ENCODE measurements around the gene FILIP1.
"Not testable (repeated sequence)": the region's sequence is repeated elsewhere in the genome, so short reads cannot be mapped to it uniquely, and the experiment has no call there.

Gene FILIP1

DNA sequence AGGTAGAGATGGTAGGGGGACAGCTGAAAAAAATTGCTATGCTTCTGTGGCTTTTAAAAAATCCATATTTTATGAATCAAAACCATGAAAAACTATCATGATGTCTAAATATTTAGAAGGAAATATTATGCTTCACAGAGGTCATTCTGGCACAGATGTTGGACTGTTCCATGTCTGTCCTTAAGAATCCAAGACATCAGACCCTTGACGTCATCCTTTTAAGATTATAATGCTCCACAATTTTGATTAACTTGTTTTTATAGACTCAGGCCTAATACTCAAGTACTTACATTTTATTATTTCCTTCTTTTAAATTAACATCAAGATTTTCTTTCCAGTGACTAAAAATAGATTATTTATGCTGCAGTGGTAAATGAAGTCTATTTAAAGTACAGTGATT lies 29.7 kb downstream of the FILIP1 start:
- Histone ChIP-seq H3K4me3 (ENCODE audit: insufficient read depth, low read depth, low read length, poor library complexity, severe bottlenecking) (no peak overlapping the region), H3K27me3 (replicated peaks; ENCODE audit: control insufficient read depth, insufficient read depth, low read length, poor library complexity, severe bottlenecking) (no peaks in the 10 kb centered on the region), H3K4me1 (ENCODE audit: control insufficient read depth, insufficient read depth, low read length, poor library complexity, severe bottlenecking) (no peaks in the 10 kb centered on the region), H3K9me3 (ENCODE audit: control insufficient read depth, low read length) (no peaks in the 10 kb centered on the region), H3K27ac (ENCODE audit: insufficient read depth, low read length, poor library complexity, severe bottlenecking) (no peak overlapping the region), H3K36me3 (ENCODE audit: control insufficient read depth, insufficient read depth, low read length) (no peaks in the 10 kb centered on the region)
- DNase-seq = no peak

DNA sequence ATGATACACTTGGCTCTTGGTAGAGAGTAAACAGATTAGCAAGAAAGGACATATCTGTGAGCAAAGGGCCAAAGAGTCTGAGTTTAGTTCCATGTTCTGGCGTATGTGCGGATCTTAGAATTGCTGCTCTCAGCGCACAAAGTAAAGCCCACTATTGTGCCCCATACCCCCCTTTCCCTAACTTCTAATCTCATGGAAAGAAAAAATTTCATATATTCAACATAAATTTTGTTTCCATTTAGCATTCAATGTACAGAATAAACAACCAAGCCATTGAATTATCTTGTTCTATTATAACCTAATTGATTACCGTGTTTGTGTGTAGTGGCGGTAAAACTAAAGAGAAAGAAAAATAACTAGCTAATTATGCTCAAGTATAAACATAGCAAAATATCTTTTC lies 30.5 kb downstream of the FILIP1 start:
- H3K4me3 ChIP-seq (ENCODE audit: insufficient read depth, low read depth, low read length, poor library complexity, severe bottlenecking) = no peak overlapping the region
- no peaks in the 10 kb centered on the region for H3K27me3 ChIP-seq (replicated peaks; ENCODE audit: control insufficient read depth, insufficient read depth, low read length, poor library complexity, severe bottlenecking)
- no peak for DNase-seq
- no peaks in the 10 kb centered on the region for H3K4me1 ChIP-seq (ENCODE audit: control insufficient read depth, insufficient read depth, low read length, poor library complexity, severe bottlenecking)
- no peaks in the 10 kb centered on the region for H3K36me3 ChIP-seq (ENCODE audit: control insufficient read depth, insufficient read depth, low read length)
- H3K9me3 ChIP-seq (ENCODE audit: control insufficient read depth, low read length) = no peaks in the 10 kb centered on the region
- H3K27ac ChIP-seq (ENCODE audit: insufficient read depth, low read length, poor library complexity, severe bottlenecking) = no peak overlapping the region

DNA sequence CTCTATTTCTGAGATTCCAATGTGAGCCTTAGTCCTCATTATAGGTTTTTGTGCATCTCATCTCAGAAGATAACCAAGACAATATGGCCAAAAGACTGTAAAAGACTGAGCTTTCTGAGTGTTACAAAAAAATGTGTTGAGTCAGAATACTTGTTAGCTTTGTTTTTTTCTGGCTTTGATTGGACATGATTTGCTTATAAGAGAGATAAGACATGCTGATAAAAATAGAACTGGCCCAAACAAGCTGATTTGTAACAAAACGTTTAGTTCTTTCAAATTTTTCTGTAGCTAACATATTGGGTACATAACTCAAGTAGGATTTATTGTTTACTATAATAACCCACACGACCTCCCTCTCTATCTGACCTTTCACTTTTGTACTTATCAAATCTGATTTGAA lies 32.9 kb downstream of the FILIP1 start:
- Histone ChIP-seq H3K27ac (ENCODE audit: insufficient read depth, low read length, poor library complexity, severe bottlenecking) (no peak overlapping the region), H3K36me3 (ENCODE audit: control insufficient read depth, insufficient read depth, low read length) (no peaks in the 10 kb centered on the region), H3K4me3 (ENCODE audit: insufficient read depth, low read depth, low read length, poor library complexity, severe bottlenecking) (no peak overlapping the region), H3K27me3 (replicated peaks; ENCODE audit: control insufficient read depth, insufficient read depth, low read length, poor library complexity, severe bottlenecking) (no peaks in the 10 kb centered on the region), H3K9me3 (ENCODE audit: control insufficient read depth, low read length) (no peaks in the 10 kb centered on the region), H3K4me1 (ENCODE audit: control insufficient read depth, insufficient read depth, low read length, poor library complexity, severe bottlenecking) (no peaks in the 10 kb centered on the region)
- DNase-seq = no peak

DNA sequence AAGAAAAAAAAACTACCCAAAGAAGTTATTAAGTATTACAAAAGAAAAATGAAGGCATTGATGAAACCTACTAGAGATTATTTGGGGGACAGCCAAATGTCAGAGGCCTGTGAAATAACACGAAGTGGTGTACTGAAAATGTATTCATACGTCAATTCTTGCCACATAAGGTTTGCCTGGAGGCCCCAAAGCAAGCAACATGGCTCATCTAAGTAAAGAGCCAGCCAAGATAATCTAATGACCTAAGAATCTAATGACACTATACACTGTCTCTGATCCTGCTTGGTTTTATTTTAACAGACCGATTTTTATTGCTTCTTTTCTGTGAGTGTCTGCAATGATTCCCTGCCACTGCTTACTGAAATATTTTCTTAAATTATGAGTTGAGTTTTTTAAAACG lies 34.7 kb downstream of the FILIP1 start:
- no peak for DNase-seq
- Histone ChIP-seq H3K9me3 (ENCODE audit: control insufficient read depth, low read length) (no peaks in the 10 kb centered on the region), H3K4me1 (ENCODE audit: control insufficient read depth, insufficient read depth, low read length, poor library complexity, severe bottlenecking) (no peaks in the 10 kb centered on the region), H3K27ac (ENCODE audit: insufficient read depth, low read length, poor library complexity, severe bottlenecking) (no peak overlapping the region), H3K27me3 (replicated peaks; ENCODE audit: control insufficient read depth, insufficient read depth, low read length, poor library complexity, severe bottlenecking) (no peaks in the 10 kb centered on the region), H3K36me3 (ENCODE audit: control insufficient read depth, insufficient read depth, low read length) (no peaks in the 10 kb centered on the region), H3K4me3 (ENCODE audit: insufficient read depth, low read depth, low read length, poor library complexity, severe bottlenecking) (no peak overlapping the region)

DNA sequence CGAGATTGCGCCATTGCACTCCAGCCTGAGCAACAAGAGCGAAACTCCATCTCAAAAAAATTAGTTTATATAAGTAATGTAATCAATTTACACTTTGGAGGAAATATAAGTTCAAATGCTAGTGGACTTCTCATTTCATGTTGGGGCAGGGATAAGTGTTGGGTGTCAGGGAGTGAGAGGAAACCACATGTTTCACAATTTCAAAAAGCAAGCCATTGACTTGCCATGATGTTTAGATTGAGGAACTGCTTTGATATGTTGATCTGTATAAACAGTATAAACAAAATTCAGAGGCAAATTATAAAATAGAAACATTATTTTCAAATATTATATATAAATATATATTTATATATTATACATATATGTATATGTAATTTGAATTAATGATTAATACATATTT lies 42.7 kb downstream of the FILIP1 start:
- no peaks in the 10 kb centered on the region for H3K4me1 ChIP-seq (ENCODE audit: control insufficient read depth, insufficient read depth, low read length, poor library complexity, severe bottlenecking)
- no peaks in the 10 kb centered on the region for H3K27me3 ChIP-seq (replicated peaks; ENCODE audit: control insufficient read depth, insufficient read depth, low read length, poor library complexity, severe bottlenecking)
- no peaks in the 10 kb centered on the region for H3K9me3 ChIP-seq (ENCODE audit: control insufficient read depth, low read length)
- H3K4me3 ChIP-seq (ENCODE audit: insufficient read depth, low read depth, low read length, poor library complexity, severe bottlenecking) = no peak overlapping the region
- DNase-seq = no peak
- no peaks in the 10 kb centered on the region for H3K36me3 ChIP-seq (ENCODE audit: control insufficient read depth, insufficient read depth, low read length)
- no peak overlapping the region for H3K27ac ChIP-seq (ENCODE audit: insufficient read depth, low read length, poor library complexity, severe bottlenecking)

DNA sequence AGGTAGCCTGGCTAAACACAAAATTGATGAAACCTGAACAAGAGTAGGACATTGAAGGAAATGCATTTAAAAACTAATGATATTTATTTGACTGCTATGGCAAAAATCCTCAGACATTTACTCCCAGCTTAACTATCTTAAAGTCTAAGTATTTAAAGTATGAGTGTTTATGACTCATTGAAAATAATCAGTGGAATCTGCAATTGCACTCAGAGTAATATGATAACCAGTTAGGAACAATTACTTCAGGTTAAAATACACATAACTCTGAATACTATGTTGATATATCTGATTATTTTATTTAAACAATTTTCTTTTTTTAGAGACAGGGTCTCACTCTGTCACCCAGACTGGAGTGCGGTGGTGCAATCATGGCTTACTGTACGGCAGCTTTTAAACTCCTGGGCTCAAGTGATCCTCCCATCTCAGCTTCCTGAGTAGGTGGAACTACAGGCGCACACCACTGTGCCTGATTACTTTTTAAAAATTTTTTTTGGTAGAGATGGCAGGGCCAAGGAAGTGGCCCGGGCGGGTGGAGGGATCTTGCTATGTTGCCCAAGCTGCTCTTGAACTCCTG lies 43.9 kb downstream of the FILIP1 start:
- Histone ChIP-seq H3K9me3 (ENCODE audit: control insufficient read depth, low read length) (no peaks in the 10 kb centered on the region), H3K4me3 (ENCODE audit: insufficient read depth, low read depth, low read length, poor library complexity, severe bottlenecking) (no peak overlapping the region), H3K36me3 (ENCODE audit: control insufficient read depth, insufficient read depth, low read length) (no peaks in the 10 kb centered on the region), H3K27me3 (replicated peaks; ENCODE audit: control insufficient read depth, insufficient read depth, low read length, poor library complexity, severe bottlenecking) (no peaks in the 10 kb centered on the region), H3K27ac (ENCODE audit: insufficient read depth, low read length, poor library complexity, severe bottlenecking) (no peak overlapping the region), H3K4me1 (ENCODE audit: control insufficient read depth, insufficient read depth, low read length, poor library complexity, severe bottlenecking) (no peaks in the 10 kb centered on the region)
- DNase-seq = no peak

DNA sequence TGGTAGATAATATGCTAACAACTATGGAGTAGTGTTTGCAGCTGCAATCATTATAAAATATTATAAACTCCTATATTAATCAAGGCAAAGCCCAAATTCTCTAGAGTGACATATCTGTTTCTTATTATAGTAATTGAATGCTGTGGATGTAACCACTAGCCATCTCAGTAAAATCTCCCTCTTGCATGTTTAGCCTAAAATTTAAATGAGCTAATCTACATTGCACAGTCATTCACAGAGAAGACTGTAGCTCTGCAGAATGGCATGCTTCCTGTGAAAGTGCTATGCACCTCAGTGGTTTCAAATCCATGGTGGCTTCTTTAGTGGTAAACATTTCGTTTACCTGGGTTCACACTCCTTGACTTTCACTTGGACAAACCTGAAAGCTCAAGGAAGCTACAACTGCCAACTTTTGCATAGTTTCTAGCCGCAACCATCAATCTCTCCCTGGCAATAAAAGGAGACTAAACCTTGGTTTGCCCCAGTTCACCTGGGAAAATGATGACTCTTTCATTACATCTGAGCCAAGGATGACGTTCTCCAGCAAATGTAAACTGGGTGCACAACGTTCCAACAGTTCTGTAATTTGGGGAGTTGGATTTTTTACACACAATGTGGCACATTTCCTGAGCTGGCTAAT lies 47.2 kb downstream of the FILIP1 start:
- Histone ChIP-seq H3K4me1 (ENCODE audit: control insufficient read depth, insufficient read depth, low read length, poor library complexity, severe bottlenecking) (no peaks in the 10 kb centered on the region), H3K36me3 (ENCODE audit: control insufficient read depth, insufficient read depth, low read length) (no peaks in the 10 kb centered on the region), H3K4me3 (ENCODE audit: insufficient read depth, low read depth, low read length, poor library complexity, severe bottlenecking) (no peak overlapping the region), H3K27ac (ENCODE audit: insufficient read depth, low read length, poor library complexity, severe bottlenecking) (no peak overlapping the region), H3K9me3 (ENCODE audit: control insufficient read depth, low read length) (no peaks in the 10 kb centered on the region), H3K27me3 (replicated peaks; ENCODE audit: control insufficient read depth, insufficient read depth, low read length, poor library complexity, severe bottlenecking) (no peaks in the 10 kb centered on the region)
- no peak for DNase-seq

DNA sequence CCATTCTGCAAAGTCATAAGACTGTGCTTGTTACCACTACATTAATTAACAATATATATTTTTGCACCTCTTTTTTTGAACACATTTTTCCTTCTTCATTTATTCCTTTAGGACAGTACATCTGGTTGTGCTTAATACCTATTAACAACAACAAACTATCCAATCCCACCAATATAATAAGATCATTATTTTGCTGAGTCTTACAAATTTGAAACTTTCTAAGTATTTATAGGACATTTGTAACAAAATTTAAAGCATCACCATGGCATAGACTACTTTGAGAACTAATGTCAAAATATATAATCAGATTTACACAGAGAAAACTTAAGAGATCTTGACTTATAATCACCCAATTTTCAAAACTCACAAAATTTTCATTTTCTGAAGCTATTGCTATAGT lies 47.9 kb downstream of the FILIP1 start:
- Histone ChIP-seq H3K9me3 (ENCODE audit: control insufficient read depth, low read length) (no peaks in the 10 kb centered on the region), H3K4me1 (ENCODE audit: control insufficient read depth, insufficient read depth, low read length, poor library complexity, severe bottlenecking) (no peaks in the 10 kb centered on the region), H3K27ac (ENCODE audit: insufficient read depth, low read length, poor library complexity, severe bottlenecking) (no peak overlapping the region), H3K27me3 (replicated peaks; ENCODE audit: control insufficient read depth, insufficient read depth, low read length, poor library complexity, severe bottlenecking) (no peaks in the 10 kb centered on the region), H3K36me3 (ENCODE audit: control insufficient read depth, insufficient read depth, low read length) (no peaks in the 10 kb centered on the region), H3K4me3 (ENCODE audit: insufficient read depth, low read depth, low read length, poor library complexity, severe bottlenecking) (no peak overlapping the region)
- DNase-seq = no peak

DNA sequence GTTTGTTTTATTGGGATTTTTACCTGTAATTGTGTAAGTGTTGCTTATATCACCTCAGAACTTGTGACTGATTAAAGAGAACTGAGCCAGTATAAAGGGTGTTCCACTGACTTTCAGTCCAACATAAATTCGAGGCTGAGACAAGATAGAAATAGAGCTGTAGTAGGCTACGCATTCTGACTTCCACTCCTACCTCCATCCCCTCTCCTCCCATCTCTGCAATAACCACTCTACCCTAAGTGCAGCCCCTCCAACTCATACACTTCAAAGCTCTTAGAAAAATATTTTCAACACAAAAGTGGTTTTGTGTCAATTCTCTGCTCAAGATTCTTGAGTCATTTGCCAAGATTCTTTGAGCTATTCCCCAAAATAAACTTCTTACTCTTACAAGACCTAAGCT lies 48.7 kb downstream of the FILIP1 start:
- no peaks in the 10 kb centered on the region for H3K36me3 ChIP-seq (ENCODE audit: control insufficient read depth, insufficient read depth, low read length)
- H3K4me3 ChIP-seq (ENCODE audit: insufficient read depth, low read depth, low read length, poor library complexity, severe bottlenecking) = no peak overlapping the region
- no peak overlapping the region for H3K27ac ChIP-seq (ENCODE audit: insufficient read depth, low read length, poor library complexity, severe bottlenecking)
- H3K27me3 ChIP-seq (replicated peaks; ENCODE audit: control insufficient read depth, insufficient read depth, low read length, poor library complexity, severe bottlenecking) = no peaks in the 10 kb centered on the region
- H3K4me1 ChIP-seq (ENCODE audit: control insufficient read depth, insufficient read depth, low read length, poor library complexity, severe bottlenecking) = no peaks in the 10 kb centered on the region
- H3K9me3 ChIP-seq (ENCODE audit: control insufficient read depth, low read length) = no peaks in the 10 kb centered on the region
- no peak for DNase-seq

DNA sequence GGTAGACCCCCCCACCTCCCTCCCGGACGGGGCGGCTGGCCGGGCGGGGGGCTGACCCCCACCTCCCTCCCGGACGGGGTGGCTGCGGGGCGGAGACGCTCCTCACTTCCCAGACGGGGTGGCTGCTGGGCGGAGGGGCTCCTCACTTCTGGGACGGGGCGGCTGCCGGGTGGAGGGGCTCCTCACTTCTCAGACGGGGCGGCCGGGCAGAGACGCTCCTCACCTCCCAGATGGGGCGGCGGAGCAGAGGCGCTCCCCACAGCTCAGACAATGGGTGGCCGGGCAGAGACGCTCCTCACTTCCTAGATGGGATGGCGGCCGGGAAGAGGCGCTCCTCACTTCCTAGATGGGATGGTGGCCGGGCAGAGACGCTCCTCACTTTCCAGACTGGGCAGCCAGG lies 51.7 kb downstream of the FILIP1 start:
- H3K4me3 ChIP-seq (ENCODE audit: insufficient read depth, low read depth, low read length, poor library complexity, severe bottlenecking); H3K4me1 ChIP-seq (ENCODE audit: control insufficient read depth, insufficient read depth, low read length, poor library complexity, severe bottlenecking); DNase-seq; H3K9me3 ChIP-seq (ENCODE audit: control insufficient read depth, low read length); H3K36me3 ChIP-seq (ENCODE audit: control insufficient read depth, insufficient read depth, low read length); H3K27ac ChIP-seq (ENCODE audit: insufficient read depth, low read length, poor library complexity, severe bottlenecking); H3K27me3 ChIP-seq (replicated peaks; ENCODE audit: control insufficient read depth, insufficient read depth, low read length, poor library complexity, severe bottlenecking): not testable (repeated sequence)

All from effector memory CD4-positive, alpha-beta T cell (primary cell).